Natural killer cell (primary cell): ENCODE measurements around the gene PRIMA1. TPM values are rescaled to one million over a fixed set of nuclear protein-coding genes. Genes with fewer than 3 reads are reported as not detected.

Experiments used
- ATAC-seq, 3 donors: fragments of 150-1000 bp in 2 of 3; fragments of 200-7000 bp in 1 of 3; cut with Tn5 transposase; 1 replicate in 1 of 3; 2 replicates in 2 of 3; pipeline ENCODE4 v1.10.0; 2021; ENCODE audit warnings: mild to moderate bottlenecking in 2 of 3, moderate library complexity in 2 of 3
- DNase-seq, 2 donors: peaks; one replicate each; pipeline versions ENCODE4 v3.0.0 to v3.0.0-alpha.2; 2013 to 2021; ENCODE audit warnings: mixed read lengths in 1 of 2
- H3K27ac ChIP-seq: one replicate; pipeline ENCODE4 v1.5.1; 2013; ENCODE audit warnings: mild to moderate bottlenecking, low read length
- H3K27me3 ChIP-seq: one replicate; pipeline ENCODE4 v1.6.1; 2013; ENCODE audit warnings: low read length; ENCODE audit not compliant: control insufficient read depth, insufficient read depth
- H3K36me3 ChIP-seq: one replicate; pipeline ENCODE4 v1.6.1; 2013; ENCODE audit warnings: low read length; ENCODE audit not compliant: control insufficient read depth, insufficient read depth
- H3K4me1 ChIP-seq: one replicate; pipeline ENCODE4 v1.6.1; 2013; ENCODE audit warnings: low read length; ENCODE audit not compliant: control insufficient read depth, insufficient read depth
- H3K4me3 ChIP-seq: one replicate; pipeline ENCODE4 v1.5.1; 2013; ENCODE audit warnings: low read length
- H3K9me3 ChIP-seq: one replicate; pipeline ENCODE4 v1.6.1; 2013; ENCODE audit warnings: low read length; ENCODE audit not compliant: control insufficient read depth, insufficient read depth
- H3K27ac Mint-ChIP-seq, 2 donors: one replicate each; pipeline ENCODE4 v1.8.0; 2022; ENCODE audit warnings: mild to moderate bottlenecking in 2 of 2, mixed read lengths in 2 of 2, moderate library complexity in 1 of 2
- H3K27me3 Mint-ChIP-seq, 2 donors: one replicate each; pipeline ENCODE4 v1.8.0; 2022; ENCODE audit warnings: low read depth in 2 of 2, mixed read lengths in 2 of 2
- H3K36me3 Mint-ChIP-seq: one replicate; pipeline ENCODE4 v1.8.0; 2022; ENCODE audit warnings: mixed read lengths
- H3K4me1 Mint-ChIP-seq, 2 donors: one replicate each; pipeline ENCODE4 v1.8.0; 2022; ENCODE audit warnings: mixed read lengths in 2 of 2
- H3K4me3 Mint-ChIP-seq: one replicate; pipeline ENCODE4 v1.8.0; 2022; ENCODE audit warnings: mild to moderate bottlenecking, moderate library complexity, mixed read lengths
- H3K9me3 Mint-ChIP-seq, 2 donors: one replicate each; pipeline ENCODE4 v1.8.0; 2022; ENCODE audit warnings: mixed read lengths in 2 of 2
- WGBS: methylation state at CpG from one replicate; pipeline ENCODE4 v1.1.7; 2013; ENCODE audit warnings: missing lambda C conversion rate; ENCODE audit not compliant: insufficient coverage; 5-methylcytosine and 5-hydroxymethylcytosine counted together
- intact Hi-C: fragments of 100-400 bp; cut with micrococcal nuclease; formaldehyde crosslinking; loops from one replicate; pipeline ENCODE4 v1.14.2; 2022
- total RNA-seq, 4 donors: library from RNA; stranded (reverse); fragments of 120-200 nt in 1 of 4; gene quantifications; one replicate each; pipeline versions ENCODE4 v1.2.3 to v1.2.4, GENCODE V29; 2013 to 2022
- TF ChIP-seq, protein P1 (sequence below): fragments of 200-600 bp; IDR thresholded peaks from one replicate; pipeline ENCODE4 v1.8.0; 2022; ENCODE audit warnings: antibody characterized with exemption

The PRIMA1 gene
- total RNA-seq, 3 donors from 2014 or later (not counting 1 experiment from before 2014, with no cell fraction given), result not detected

DNA sequence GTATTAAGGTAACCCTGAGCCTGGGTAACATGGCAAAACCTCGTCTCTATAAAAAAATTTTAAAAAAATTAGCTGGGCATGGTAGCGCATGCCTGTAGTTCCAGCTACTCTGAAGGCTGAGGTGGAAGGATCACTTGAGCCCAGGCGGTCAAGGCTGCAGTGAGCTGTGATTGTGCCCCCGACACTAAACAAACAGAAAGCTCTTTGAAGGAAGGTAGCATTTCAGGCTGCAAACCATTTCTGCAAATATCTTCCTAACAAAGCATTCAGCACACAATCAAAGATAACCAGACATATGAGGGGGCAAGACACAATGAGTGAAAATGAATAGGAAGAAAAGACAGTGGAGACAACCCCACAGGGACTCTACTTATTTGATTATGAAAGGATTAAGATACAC lies 118.7 kb downstream of the PRIMA1 start:
- no peaks in the 10 kb centered on the region for H3K4me1 Mint-ChIP-seq
- Histone ChIP-seq H3K4me1 (no peaks in the 10 kb centered on the region), H3K4me3 (no peak overlapping the region), H3K36me3 (no peaks in the 10 kb centered on the region), H3K27ac (no peak overlapping the region), H3K9me3 (no peaks in the 10 kb centered on the region), H3K27me3 (peaks cover 2% of the 10 kb centered on the region)
- no peak for ATAC-seq
- DNase-seq, result no peak
- no peak overlapping the region for H3K27ac Mint-ChIP-seq
- peaks cover 15 to 36% of the 10 kb centered on the region in 2 donors for H3K27me3 Mint-ChIP-seq
- peaks cover 4 to 16% of the 10 kb centered on the region in 2 donors for H3K9me3 Mint-ChIP-seq
- intact Hi-C loops, result no loop called here
- TF ChIP-seq, protein P1, sequence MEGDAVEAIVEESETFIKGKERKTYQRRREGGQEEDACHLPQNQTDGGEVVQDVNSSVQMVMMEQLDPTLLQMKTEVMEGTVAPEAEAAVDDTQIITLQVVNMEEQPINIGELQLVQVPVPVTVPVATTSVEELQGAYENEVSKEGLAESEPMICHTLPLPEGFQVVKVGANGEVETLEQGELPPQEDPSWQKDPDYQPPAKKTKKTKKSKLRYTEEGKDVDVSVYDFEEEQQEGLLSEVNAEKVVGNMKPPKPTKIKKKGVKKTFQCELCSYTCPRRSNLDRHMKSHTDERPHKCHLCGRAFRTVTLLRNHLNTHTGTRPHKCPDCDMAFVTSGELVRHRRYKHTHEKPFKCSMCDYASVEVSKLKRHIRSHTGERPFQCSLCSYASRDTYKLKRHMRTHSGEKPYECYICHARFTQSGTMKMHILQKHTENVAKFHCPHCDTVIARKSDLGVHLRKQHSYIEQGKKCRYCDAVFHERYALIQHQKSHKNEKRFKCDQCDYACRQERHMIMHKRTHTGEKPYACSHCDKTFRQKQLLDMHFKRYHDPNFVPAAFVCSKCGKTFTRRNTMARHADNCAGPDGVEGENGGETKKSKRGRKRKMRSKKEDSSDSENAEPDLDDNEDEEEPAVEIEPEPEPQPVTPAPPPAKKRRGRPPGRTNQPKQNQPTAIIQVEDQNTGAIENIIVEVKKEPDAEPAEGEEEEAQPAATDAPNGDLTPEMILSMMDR, result no peak
- no peak overlapping the region for H3K4me3 Mint-ChIP-seq
- 91% methylated on average over 4 of the region's 4 CpGs for WGBS
- peaks cover 8% of the 10 kb centered on the region for H3K36me3 Mint-ChIP-seq

Other genes with a start within 250 kb of the PRIMA1 start
- gene FAM181A, start 138.9 kb upstream of the PRIMA1 start, total RNA-seq, result not detected
- gene ASB2, start 188.1 kb upstream of the PRIMA1 start, total RNA-seq, result 1 to 10 TPM; 3.7 to 7.2 (median 4.8) TPM
- gene CCDC197, start 208.8 kb upstream of the PRIMA1 start, total RNA-seq, result not detected
- under 1 TPM in 2 of 3 donors, not detected in 1; 0.09 to 0.13 TPM for gene OTUB2, start 237.9 kb upstream of the PRIMA1 start, total RNA-seq